Right lobe of liver (tissue), 6 donors: Measurements from ENCODE around the gene SPINK13. TPM values are rescaled to one million over a fixed set of nuclear protein-coding genes. Genes with fewer than 3 reads are reported as not detected.

Source experiments
- ATAC-seq, 4 donors: fragments of 200-7000 bp; cut with Tn5 transposase; one replicate each; pipeline ENCODE4 v1.9.1; 2020; ENCODE audit warnings: mild to moderate bottlenecking in 4 of 4, moderate library complexity in 4 of 4
- DNase-seq, 3 donors: peaks; one replicate each; pipeline ENCODE4 v3.0.0-alpha.2; 2020
- H3K27ac ChIP-seq, 3 donors: fragments of 200-600 bp; one replicate each; pipeline ENCODE4 v1.8.0; 2022
- H3K27me3 ChIP-seq, 2 donors: fragments of 200-600 bp; one replicate each; pipeline ENCODE4 v1.8.0; 2022
- H3K36me3 ChIP-seq, 4 donors: fragments of 200-600 bp; sonication (generic) in 1 of 4; one replicate each; pipeline versions ENCODE4 v1.5.1 to v1.8.0; 2017 to 2022; ENCODE audit warnings: control low read depth in 1 of 4
- H3K4me1 ChIP-seq, 4 donors: fragments of 200-600 bp; sonication (generic) in 1 of 4; one replicate each; pipeline versions ENCODE4 v1.5.1 to v1.8.0; 2017 to 2022; ENCODE audit warnings: control low read depth in 1 of 4
- H3K4me3 ChIP-seq, 3 donors: fragments of 200-600 bp; one replicate each; pipeline ENCODE4 v1.8.0; 2022
- H3K9me3 ChIP-seq, 4 donors: fragments of 200-600 bp; sonication (generic) in 1 of 4; one replicate each; pipeline versions ENCODE4 v1.5.1 to v1.8.0; 2017 to 2022; ENCODE audit warnings: control low read depth in 1 of 4
- POLR2A ChIP-seq: fragments of 450-650 bp; IDR thresholded peaks from one replicate; pipeline ENCODE4 v1.6.1; 2017; ENCODE audit warnings: antibody characterized with exemption, mild to moderate bottlenecking
- WGBS: methylation state at CpG from one replicate; pipeline ENCODE4 v1.1.6; 2018; ENCODE audit warnings: low coverage, low lambda C conversion rate; ENCODE audit not compliant: insufficient coverage; ENCODE audit errors: missing lambda C conversion rate; 5-methylcytosine and 5-hydroxymethylcytosine counted together
- intact Hi-C, 2 donors: fragments of 100-400 bp; cut with DNase I; formaldehyde crosslinking; loops; one replicate each; pipeline versions ENCODE4 v1.11.2 to v1.14.1; 2022
- total RNA-seq, 6 experiments: library from RNA; depleted of rRNA in 2 of 6; stranded (reverse); fragments of >200 nt in 2 of 6; fragmentation: NEBNext Ultra II Directional in 3 of 6; extraction: Animal tissue kit (Norgen Biotek cat#: 25700) in 3 of 6; gene quantifications; one replicate each; pipeline versions ENCODE4 v1.1.0 to v1.2.4, GENCODE V29; 2016 to 2023
- TF ChIP-seq, protein P1 (sequence below), 4 donors: fragments of 200-600 bp in 3 of 4; fragments of 450-650 bp in 1 of 4; IDR thresholded peaks; one replicate each; pipeline versions ENCODE4 v1.5.1 to v1.8.0; 2016 to 2022; ENCODE audit warnings: antibody characterized with exemption in 4 of 4, mild to moderate bottlenecking in 2 of 4
- donor health status: DM: no; HTN: yes; CAD: no.
- donor health status: DM: no; HTN: no; CAD: no.
- donor health status: DM: no; HTN: no; CAD: no.
- donor health status: DM: no; HTN: yes; CAD: no.
- donor health status: DM: no; HTN: yes; CAD: no.

SPINK13 gene
- total RNA-seq, 6 experiments from 2014 or later: not detected

DNA sequence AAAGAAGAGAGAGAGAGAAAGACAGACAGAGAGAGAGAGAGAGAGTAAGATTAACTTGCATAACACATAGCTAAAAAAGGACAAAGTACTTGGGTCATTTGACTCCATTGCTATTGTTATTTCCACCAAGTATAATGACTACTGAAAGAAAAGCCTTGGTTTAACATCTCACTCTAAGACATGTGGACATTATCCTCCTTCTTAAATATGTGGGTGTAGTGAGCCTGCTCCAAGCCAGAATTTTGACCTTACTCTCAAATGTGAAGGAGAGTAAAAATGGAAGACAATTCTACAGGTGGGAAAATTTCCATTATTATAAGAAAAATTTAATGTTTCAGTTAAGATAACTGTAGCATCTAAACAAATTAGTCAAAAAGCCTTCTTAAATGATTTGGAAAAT is 38.8 kb upstream of the SPINK13 start:
- Histone ChIP-seq H3K36me3 (no peaks in the 10 kb centered on the region), H3K4me1 (no peaks in the 10 kb centered on the region), H3K9me3 (no peaks in the 10 kb centered on the region), H3K4me3 (no peak overlapping the region), H3K27me3 (no peaks in the 10 kb centered on the region), H3K27ac (no peak overlapping the region)
- intact Hi-C loops: no loop called here
- ATAC-seq (no peak), DNase-seq (no peak)
- TF ChIP-seq POLR2A: no peak
- TF ChIP-seq, protein P1, sequence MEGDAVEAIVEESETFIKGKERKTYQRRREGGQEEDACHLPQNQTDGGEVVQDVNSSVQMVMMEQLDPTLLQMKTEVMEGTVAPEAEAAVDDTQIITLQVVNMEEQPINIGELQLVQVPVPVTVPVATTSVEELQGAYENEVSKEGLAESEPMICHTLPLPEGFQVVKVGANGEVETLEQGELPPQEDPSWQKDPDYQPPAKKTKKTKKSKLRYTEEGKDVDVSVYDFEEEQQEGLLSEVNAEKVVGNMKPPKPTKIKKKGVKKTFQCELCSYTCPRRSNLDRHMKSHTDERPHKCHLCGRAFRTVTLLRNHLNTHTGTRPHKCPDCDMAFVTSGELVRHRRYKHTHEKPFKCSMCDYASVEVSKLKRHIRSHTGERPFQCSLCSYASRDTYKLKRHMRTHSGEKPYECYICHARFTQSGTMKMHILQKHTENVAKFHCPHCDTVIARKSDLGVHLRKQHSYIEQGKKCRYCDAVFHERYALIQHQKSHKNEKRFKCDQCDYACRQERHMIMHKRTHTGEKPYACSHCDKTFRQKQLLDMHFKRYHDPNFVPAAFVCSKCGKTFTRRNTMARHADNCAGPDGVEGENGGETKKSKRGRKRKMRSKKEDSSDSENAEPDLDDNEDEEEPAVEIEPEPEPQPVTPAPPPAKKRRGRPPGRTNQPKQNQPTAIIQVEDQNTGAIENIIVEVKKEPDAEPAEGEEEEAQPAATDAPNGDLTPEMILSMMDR (IDR thresholded peaks at IDR 0.05): no peak

DNA sequence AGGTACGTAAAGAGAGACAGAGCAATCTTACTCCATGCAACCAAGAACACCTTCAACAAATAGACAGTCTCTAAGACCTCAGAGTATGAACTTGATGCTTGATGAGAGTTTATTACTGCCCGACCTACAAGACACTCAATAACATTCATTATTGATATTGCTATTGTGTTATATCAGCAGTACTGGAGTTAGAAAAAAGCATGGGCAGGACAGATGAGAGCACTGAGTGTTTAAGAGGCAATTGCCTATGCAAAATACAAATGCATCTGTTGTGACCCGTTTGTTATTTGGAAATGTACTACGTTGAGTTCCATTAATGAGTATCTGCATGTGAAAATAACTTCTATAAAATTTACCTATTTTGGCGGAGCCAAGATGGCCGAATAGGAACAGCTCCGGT is 38.4 kb upstream of the SPINK13 start:
- no peak overlapping the region for H3K27ac ChIP-seq
- intact Hi-C loops: no loop called here
- WGBS: 83% methylated on average over 7 of the region's 7 CpGs
- DNase-seq (no peak), ATAC-seq (no peak)
- no peaks in the 10 kb centered on the region for H3K9me3 ChIP-seq
- H3K4me3 ChIP-seq: no peak overlapping the region
- no peaks in the 10 kb centered on the region for H3K36me3 ChIP-seq
- no peaks in the 10 kb centered on the region for H3K4me1 ChIP-seq
- H3K27me3 ChIP-seq: no peaks in the 10 kb centered on the region
- TF ChIP-seq, protein P1 (IDR thresholded peaks at IDR 0.05): no peak
- TF ChIP-seq POLR2A: no peak

DNA sequence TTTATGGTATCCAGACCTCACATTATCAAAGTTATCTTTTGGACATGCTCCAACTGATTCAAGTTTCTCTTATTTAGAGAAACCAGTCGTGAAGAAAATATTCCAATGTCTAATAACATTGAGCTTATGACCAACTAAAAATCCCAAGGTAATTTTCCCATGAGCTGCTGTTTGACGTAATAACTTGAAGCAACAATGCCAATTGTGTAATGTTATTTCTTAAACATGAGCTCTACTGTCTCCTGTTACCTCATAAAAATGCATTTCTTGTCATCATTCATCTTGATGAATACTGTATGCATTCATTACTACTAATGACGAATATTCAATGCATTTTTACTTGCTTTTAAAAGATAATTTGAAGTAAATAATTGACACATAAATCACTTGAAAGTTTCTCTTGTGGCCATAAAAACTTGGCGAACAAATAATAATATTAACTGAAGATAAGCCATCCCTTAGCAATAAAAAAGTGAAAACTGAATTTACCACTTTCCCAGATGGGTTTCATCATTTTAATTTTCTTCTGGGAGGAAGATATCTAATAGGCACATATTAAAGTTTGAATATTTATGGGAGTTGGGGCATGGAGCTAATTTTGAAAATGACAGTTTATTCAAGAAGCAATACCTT is 30.7 kb upstream of the SPINK13 start:
- H3K4me1 ChIP-seq: no peaks in the 10 kb centered on the region
- intact Hi-C loops: no loop called here
- no peaks in the 10 kb centered on the region for H3K36me3 ChIP-seq
- H3K4me3 ChIP-seq: no peak overlapping the region
- 48% methylated on average over 4 of the region's 4 CpGs for WGBS
- no peak for DNase-seq
- ATAC-seq: no peak
- no peaks in the 10 kb centered on the region for H3K27me3 ChIP-seq
- H3K9me3 ChIP-seq: no peaks in the 10 kb centered on the region
- TF ChIP-seq, protein P1 (IDR thresholded peaks at IDR 0.05): no peak
- no peak for TF ChIP-seq POLR2A
- H3K27ac ChIP-seq: no peak overlapping the region

DNA sequence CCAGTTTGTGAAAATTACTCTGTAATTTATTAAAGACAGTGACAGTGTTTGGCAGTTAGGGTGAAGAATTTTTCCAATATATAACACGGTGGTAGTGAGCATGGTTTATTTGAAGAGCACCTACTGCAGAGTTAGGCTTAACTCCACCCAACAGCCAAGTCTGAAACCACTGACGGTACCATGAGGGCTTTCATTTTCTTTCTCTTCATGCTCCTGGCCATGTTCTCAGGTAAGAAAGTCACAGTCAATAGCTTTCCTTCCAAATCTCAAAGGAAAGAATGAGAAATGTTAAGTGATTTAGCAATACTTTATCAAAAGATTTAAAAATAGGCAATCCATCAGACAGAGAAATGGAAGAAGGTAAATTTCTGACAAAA is 30.2 kb upstream of the SPINK13 start, which contains the start of gene MARCOL:
MARCOL (plus strand) TSS at position 108 of the 377 bp plus-strand sequence; CDS start at position 181, 73 bp downstream.
- WGBS: 71% methylated on average over 2 of the region's 2 CpGs
- no peak for ATAC-seq
- H3K4me3 ChIP-seq: no peak within 1 kb of the TSS

More for the DNA sequence above, 30.2 kb upstream of the SPINK13 start, which contains the start of gene MARCOL:
- Histone ChIP-seq H3K4me1 (no peaks in the 10 kb centered on the region), H3K27ac (no peak within 1 kb of the TSS), H3K36me3 (no peaks in the 10 kb centered on the region), H3K27me3 (no peaks in the 10 kb centered on the region), H3K9me3 (no peaks in the 10 kb centered on the region)
- no peak for TF ChIP-seq POLR2A
- TF ChIP-seq, protein P1 (IDR thresholded peaks at IDR 0.05): no peak
- no peak for DNase-seq
- intact Hi-C loops: no loop called here
